Panc1 (cell line): Measurements from ENCODE around the gene PDE6A. TPM values are rescaled to one million over a fixed set of nuclear protein-coding genes. Genes with fewer than 3 reads are reported as not detected.

Source experiments
- ATAC-seq: fragments of 200-7000 bp; cut with Tn5 transposase; 2 replicates; pipeline ENCODE4 v1.9.1; 2020; ENCODE audit warnings: mild to moderate bottlenecking, moderate library complexity
- BruUV-seq: library from RNA; stranded (reverse); fragments of 400-500 nt; replicated peaks from 2 replicates; lab custom pipeline; 2021; lab: Mats Ljungman, UMichigan
- CTCF ChIA-PET: fragments of 300-600 bp; sonication (Branson Sonifier 250); formaldehyde crosslinking; loops from one replicate; lab custom pipeline; 2022; ENCODE audit warnings: antibody characterized with exemption; lab: Charles Lee
- POLR2A ChIA-PET: fragments of 300-600 bp; sonication (Branson Sonifier 250); formaldehyde crosslinking; loops from one replicate; lab custom pipeline; 2022; ENCODE audit warnings: antibody characterized with exemption; lab: Charles Lee
- DNase-seq: peaks from one replicate; pipeline ENCODE4 v3.0.0-alpha.2; 2010; ENCODE audit warnings: low read depth, low spot score
- H3K27ac ChIP-seq: 2 replicates; pipeline ENCODE4 v1.5.1; 2011; ENCODE audit warnings: mild to moderate bottlenecking, low read length, inconsistent platforms
- H3K27me3 ChIP-seq: fragments of 200-500 bp; sonication (Bioruptor generic); 2 replicates; pipeline ENCODE4 v1.6.0; 2014; ENCODE audit warnings: low read length, inconsistent platforms; ENCODE audit not compliant: control insufficient read depth, insufficient read depth
- H3K36me3 ChIP-seq: fragments of 200-500 bp; sonication (Bioruptor generic); 2 replicates; pipeline ENCODE4 v1.5.1; 2014; ENCODE audit warnings: inconsistent platforms, mild to moderate bottlenecking, low read length, moderate library complexity; ENCODE audit not compliant: control insufficient read depth, insufficient read depth
- H3K4me1 ChIP-seq: 2 replicates; pipeline ENCODE4 v1.5.1; 2011; ENCODE audit warnings: inconsistent platforms, mild to moderate bottlenecking, low read length, moderate library complexity; ENCODE audit not compliant: control insufficient read depth, insufficient read depth
- H3K4me3 ChIP-seq, 2 experiments: 2 replicates each; pipeline ENCODE4 v1.5.1; 2011 to 2012; ENCODE audit warnings: low read depth in 2 of 2, low read length in 2 of 2, mild to moderate bottlenecking in 2 of 2, inconsistent platforms in 1 of 2, moderate library complexity in 1 of 2
- H3K9me3 ChIP-seq: fragments of 200-500 bp; sonication (Bioruptor generic); 2 replicates; pipeline ENCODE4 v1.5.1; 2014; ENCODE audit warnings: low read depth, mild to moderate bottlenecking, inconsistent platforms, low read length, moderate library complexity; ENCODE audit not compliant: control insufficient read depth, insufficient read depth
- CTCF ChIP-seq: fragments of 450-650 bp; IDR thresholded peaks from 2 replicates; pipeline ENCODE4 v1.5.1; 2017; ENCODE audit warnings: mild to moderate bottlenecking
- POLR2AphosphoS5 ChIP-seq: IDR thresholded peaks from 2 replicates; pipeline ENCODE4 v1.6.1; 2012; ENCODE audit warnings: mild to moderate bottlenecking, low read depth, low read length, moderate library complexity
- REST ChIP-seq, 2 experiments: IDR thresholded peaks; 2 replicates each; pipeline ENCODE4 v1.6.1; 2011 to 2012; ENCODE audit warnings: low read depth in 2 of 2, control low read depth in 1 of 2, low read length in 1 of 2, mild to moderate bottlenecking in 1 of 2, moderate library complexity in 1 of 2; ENCODE audit not compliant: insufficient read depth in 1 of 2
- SIN3A ChIP-seq: IDR thresholded peaks from 2 replicates; pipeline ENCODE4 v1.6.1; 2012; ENCODE audit warnings: low read depth, mild to moderate bottlenecking, low read length, moderate library complexity, borderline replicate concordance; ENCODE audit not compliant: insufficient read depth
- TCF7L2 ChIP-seq: IDR thresholded peaks from 2 replicates; pipeline ENCODE4 v1.6.1; 2011; ENCODE audit warnings: mild to moderate bottlenecking, low read depth, low read length, inconsistent platforms
- in situ Hi-C: cut with HindIII; loops from 2 replicates; pipeline ENCODE4 v1.10.0; 2016; ENCODE audit warnings: low sequenced_read_pairs, low pct_unique_long_range_greater_than_20kb
- intact Hi-C: fragments of 100-400 bp; cut with micrococcal nuclease; formaldehyde crosslinking; loops from one replicate; pipeline ENCODE4 v1.10.0; 2022; ENCODE audit not compliant: unreplicated experiment
- total RNA-seq: library from RNA; stranded (reverse); gene quantifications from one replicate; pipeline ENCODE4 v1.2.1, GENCODE V29; 2021; ENCODE audit not compliant: unreplicated experiment

PDE6A gene
- total RNA-seq, 1 experiment from 2014 or later = 0.33 TPM

GRCh38 chr5:149869411-149869821, 75.2 kb downstream of the PDE6A start:
- intact Hi-C loops = no loop called here
- no TSS peak for BruUV-seq
- no peak for DNase-seq
- H3K4me3 ChIP-seq = no peak overlapping the region
- H3K27me3 ChIP-seq = no peaks in the 10 kb centered on the region
- no peaks in the 10 kb centered on the region for H3K9me3 ChIP-seq
- ChIA-PET CTCF (no interaction called here), POLR2A (interaction anchor here (0.6 to 0.7 kb wide), 3 partner anchors 9 to 65 kb away, joined by 4 to 9 read pairs (median 5); no protein-coding TSS in a partner anchor)
- H3K4me1 ChIP-seq = 0 out of 2 replicates have a peak, but pooled peaks cover 4% of the 10 kb centered on the region
- TF ChIP-seq SIN3A = no peak
- no peak for TF ChIP-seq REST (IDR thresholded peaks at IDR 0.05; ENCODE audit: insufficient read depth in 1 of 2, low read depth in 2 of 2, low read length in 1 of 2)
- TF ChIP-seq CTCF = no peak
- TF ChIP-seq POLR2AphosphoS5 = no peak
- no peak for TF ChIP-seq TCF7L2
- in situ Hi-C loops = no loop called here
- no peaks in the 10 kb centered on the region for H3K36me3 ChIP-seq
- no peak overlapping the region for H3K27ac ChIP-seq
- no peak for ATAC-seq

- CTCF ChIA-PET = interaction anchor here (0.6 to 1.2 kb wide), 2 partner anchors 13 to 96 kb away, joined by 4 read pairs; no protein-coding TSS in a partner anchor
- TF ChIP-seq TCF7L2 = no peak
- no peak for TF ChIP-seq REST (IDR thresholded peaks at IDR 0.05; ENCODE audit: insufficient read depth in 1 of 2, low read depth in 2 of 2, low read length in 1 of 2)
- TF ChIP-seq CTCF = no peak
- no peak for TF ChIP-seq SIN3A
- TF ChIP-seq POLR2AphosphoS5 = no peak
- ATAC-seq = no peak
- Histone ChIP-seq H3K4me1 (0 out of 2 replicates have a peak, but pooled peaks cover 4% of the 10 kb centered on the region), H3K36me3 (no peaks in the 10 kb centered on the region), H3K27me3 (no peaks in the 10 kb centered on the region), H3K27ac (no peak overlapping the region), H3K4me3 (no peak overlapping the region), H3K9me3 (no peaks in the 10 kb centered on the region)
- no peak for DNase-seq
- POLR2A ChIA-PET = no interaction called here
- no TSS peak for BruUV-seq
- in situ Hi-C loops (no loop called here), intact Hi-C loops (no loop called here)
Measured at GRCh38 chr5:149865746-149866145, 78.8 kb downstream of the PDE6A start.
